ENCODE data around the gene EIF5. TPM values are rescaled to one million over a fixed set of nuclear protein-coding genes. Genes with fewer than 3 reads are reported as not detected.
"Not testable (repeated sequence)": the region's sequence is repeated elsewhere in the genome, so short reads cannot be mapped to it uniquely, and the experiment has no call there.

Gene EIF5
- total RNA-seq, 2 donors from 2014 or later = 85.6 to 234 TPM

DNA sequence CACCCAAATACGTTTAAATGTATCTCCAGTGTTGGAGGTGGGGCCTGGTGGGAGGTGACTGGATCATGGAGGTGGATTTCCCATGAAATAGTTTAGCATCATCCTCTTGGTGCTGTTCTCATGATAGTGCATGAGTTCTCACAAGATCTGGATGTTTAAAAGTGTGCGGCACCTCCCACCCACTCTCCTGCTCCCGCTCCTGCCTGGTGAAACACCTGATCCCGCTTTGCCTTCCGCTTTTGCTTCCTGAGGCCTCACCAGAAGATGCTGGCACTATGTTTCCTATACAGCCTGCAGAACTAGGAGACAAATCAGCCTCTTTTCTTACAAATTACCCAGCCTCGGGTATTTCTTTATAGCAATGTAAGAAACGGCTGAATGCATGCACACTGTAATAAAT, 20.1 kb downstream of the EIF5 start:
- H3K27ac ChIP-seq = no peak overlapping the region
- intact Hi-C loops (cut with DNase I) = no loop called here
- H3K4me3 ChIP-seq = no peak overlapping the region
- no peak for DNase-seq
- H3K9me3 ChIP-seq = no peaks in the 10 kb centered on the region
- no peak for ATAC-seq
- 63 to 69% methylated on average over 7 of the region's 7 CpGs for WGBS, 2 donors
- H3K36me3 ChIP-seq (replicated peaks in 1 of 2; ENCODE audit: insufficient read depth in 1 of 2, low read depth in 2 of 2) = no peaks in the 10 kb centered on the region
- no peaks in the 10 kb centered on the region for H3K4me1 ChIP-seq
- no peaks in the 10 kb centered on the region for H3K27me3 ChIP-seq
- no peak for TF ChIP-seq POLR2A (IDR thresholded peaks at IDR 0.05)
- no peak for TF ChIP-seq CTCF (IDR thresholded peaks at IDR 0.05)

- Histone ChIP-seq H3K9me3 (no peaks in the 10 kb centered on the region), H3K36me3 (replicated peaks in 1 of 2; ENCODE audit: insufficient read depth in 1 of 2, low read depth in 2 of 2) (no peaks in the 10 kb centered on the region), H3K27me3 (no peaks in the 10 kb centered on the region), H3K4me3 (no peak overlapping the region), H3K27ac (no peak overlapping the region), H3K4me1 (no peaks in the 10 kb centered on the region)
- TF ChIP-seq POLR2A (IDR thresholded peaks at IDR 0.05) (no peak), CTCF (IDR thresholded peaks at IDR 0.05) (no peak)
- intact Hi-C loops (cut with DNase I) = no loop called here
- 50 to 54% methylated on average over 9 of the region's 9 CpGs for WGBS, 2 donors
- ATAC-seq = peak; percentile 56
- DNase-seq = no peak
Observed at GRCh38 chr14:103356024-103356682, 22.1 kb downstream of the EIF5 start.

- intact Hi-C loops (cut with DNase I); ATAC-seq: not testable (repeated sequence)
Observed at GRCh38 chr14:103357552-103357951, 23.5 kb downstream of the EIF5 start.

GRCh38 chr14:103360548-103360947, 26.5 kb downstream of the EIF5 start:
- H3K36me3 ChIP-seq (replicated peaks in 1 of 2; ENCODE audit: insufficient read depth in 1 of 2, low read depth in 2 of 2) = no peaks in the 10 kb centered on the region
- H3K9me3 ChIP-seq = peaks cover 0 to 6% (median 0%) of the 10 kb centered on the region in 3 donors
- no peak overlapping the region for H3K27ac ChIP-seq
- TF ChIP-seq CTCF (IDR thresholded peaks at IDR 0.05) = no peak
- TF ChIP-seq POLR2A (IDR thresholded peaks at IDR 0.05) = no peak
- intact Hi-C loops (cut with DNase I) = no loop called here
- ATAC-seq = no peak
- 80 to 94% methylated on average over 6 to 7 of the region's 7 CpGs for WGBS, 2 donors
- DNase-seq = no peak
- H3K4me1 ChIP-seq = no peaks in the 10 kb centered on the region
- no peak overlapping the region for H3K4me3 ChIP-seq
- H3K27me3 ChIP-seq = no peaks in the 10 kb centered on the region

More at GRCh38 chr14:103357552-103357951, 23.5 kb downstream of the EIF5 start:
- not testable (repeated sequence) for H3K27ac ChIP-seq; H3K9me3 ChIP-seq; H3K36me3 ChIP-seq (replicated peaks in 1 of 2; ENCODE audit: insufficient read depth in 1 of 2, low read depth in 2 of 2); H3K27me3 ChIP-seq; DNase-seq; H3K4me1 ChIP-seq; H3K4me3 ChIP-seq
- 96 to 97% methylated on average over 10 of the region's 10 CpGs for WGBS, 2 donors

- ATAC-seq (no peak), DNase-seq (no peak)
- peaks cover 0 to 6% (median 0%) of the 10 kb centered on the region in 3 donors for H3K9me3 ChIP-seq
- no peaks in the 10 kb centered on the region for H3K4me1 ChIP-seq
- WGBS, 2 donors = 73 to 81% methylated on average over 5 of the region's 5 CpGs
- TF ChIP-seq POLR2A (IDR thresholded peaks at IDR 0.05) = no peak
- no peak for TF ChIP-seq CTCF (IDR thresholded peaks at IDR 0.05)
- no peak overlapping the region for H3K27ac ChIP-seq
- no peaks in the 10 kb centered on the region for H3K27me3 ChIP-seq
- intact Hi-C loops (cut with DNase I) = no loop called here
- no peak overlapping the region for H3K4me3 ChIP-seq
- H3K36me3 ChIP-seq (replicated peaks in 1 of 2; ENCODE audit: insufficient read depth in 1 of 2, low read depth in 2 of 2) = no peaks in the 10 kb centered on the region
Observed at GRCh38 chr14:103361867-103362266, 27.8 kb downstream of the EIF5 start.

Data from body of pancreas (tissue), 4 donors.